ENCODE measurements around the gene ATXN1.

ATXN1 gene

GRCh38 chr6:16749516-16750485 lies 11.5 kb downstream of the ATXN1 start:
- DNase-seq (ENCODE audit: low read depth) = no peak

GRCh38 chr6:16748025-16748319 lies 13.3 kb downstream of the ATXN1 start:
- H3K4me3 ChIP-seq (ENCODE audit: low read depth, low read length) = no peak overlapping the region
- no peak for DNase-seq (ENCODE audit: low read depth)

More at GRCh38 chr6:16749516-16750485, 11.5 kb downstream of the ATXN1 start:
- H3K4me3 ChIP-seq (ENCODE audit: low read depth, low read length) = no peak overlapping the region

- H3K4me3 ChIP-seq (ENCODE audit: low read depth, low read length) = no peak overlapping the region
Measured at GRCh38 chr6:16747232-16748024, 13.8 kb downstream of the ATXN1 start.

GRCh38 chr6:16746812-16747211 lies 14.4 kb downstream of the ATXN1 start:
- DNase-seq (ENCODE audit: low read depth) = no peak
- no peak overlapping the region for H3K4me3 ChIP-seq (ENCODE audit: low read depth, low read length)

More at GRCh38 chr6:16747232-16748024, 13.8 kb downstream of the ATXN1 start:
- DNase-seq (ENCODE audit: low read depth) = no peak

- H3K4me3 ChIP-seq (ENCODE audit: low read depth, low read length) = no peak overlapping the region
- no peak for DNase-seq (ENCODE audit: low read depth)
Measured at GRCh38 chr6:16746401-16746800, 14.9 kb downstream of the ATXN1 start.

- H3K4me3 ChIP-seq (ENCODE audit: low read depth, low read length) = no peak overlapping the region
- DNase-seq (ENCODE audit: low read depth) = no peak
Measured at GRCh38 chr6:16743664-16744210, 17.5 kb downstream of the ATXN1 start.

- DNase-seq (ENCODE audit: low read depth) = no peak
- no peak overlapping the region for H3K4me3 ChIP-seq (ENCODE audit: low read depth, low read length)
Measured at GRCh38 chr6:16742116-16742515, 19.1 kb downstream of the ATXN1 start.

- peak; percentile 88 for DNase-seq (ENCODE audit: low read depth)
- no peak overlapping the region for H3K4me3 ChIP-seq (ENCODE audit: low read depth, low read length)
Measured at GRCh38 chr6:16741112-16742016, 19.9 kb downstream of the ATXN1 start.

GRCh38 chr6:16740097-16740496 lies 21.2 kb downstream of the ATXN1 start:
- H3K4me3 ChIP-seq (ENCODE audit: low read depth, low read length) = no peak overlapping the region
- no peak for DNase-seq (ENCODE audit: low read depth)

- H3K4me3 ChIP-seq (ENCODE audit: low read depth, low read length) = no peak overlapping the region
- no peak for DNase-seq (ENCODE audit: low read depth)
Measured at GRCh38 chr6:16739329-16739801, 21.9 kb downstream of the ATXN1 start.

GRCh38 chr6:16737925-16738324 lies 23.3 kb downstream of the ATXN1 start:
- DNase-seq (ENCODE audit: low read depth) = no peak
- H3K4me3 ChIP-seq (ENCODE audit: low read depth, low read length) = no peak overlapping the region

- no peak overlapping the region for H3K4me3 ChIP-seq (ENCODE audit: low read depth, low read length)
- DNase-seq (ENCODE audit: low read depth) = no peak
Measured at GRCh38 chr6:16736856-16737775, 24.1 kb downstream of the ATXN1 start.

GRCh38 chr6:16735014-16735413 lies 26.2 kb downstream of the ATXN1 start:
- H3K4me3 ChIP-seq (ENCODE audit: low read depth, low read length) = no peak overlapping the region
- DNase-seq (ENCODE audit: low read depth) = no peak

GRCh38 chr6:16733085-16733484 lies 28.2 kb downstream of the ATXN1 start:
- no peak for DNase-seq (ENCODE audit: low read depth)
- H3K4me3 ChIP-seq (ENCODE audit: low read depth, low read length) = no peak overlapping the region

GRCh38 chr6:16731478-16732051 lies 29.7 kb downstream of the ATXN1 start:
- DNase-seq (ENCODE audit: low read depth) = no peak
- no peak overlapping the region for H3K4me3 ChIP-seq (ENCODE audit: low read depth, low read length)

- no peak for DNase-seq (ENCODE audit: low read depth)
- H3K4me3 ChIP-seq (ENCODE audit: low read depth, low read length) = no peak overlapping the region
Measured at GRCh38 chr6:16730738-16731477, 30.4 kb downstream of the ATXN1 start.

GRCh38 chr6:16729744-16730143 lies 31.5 kb downstream of the ATXN1 start:
- no peak for DNase-seq (ENCODE audit: low read depth)

More at GRCh38 chr6:16729744-16730143, 31.5 kb downstream of the ATXN1 start:
- H3K4me3 ChIP-seq (ENCODE audit: low read depth, low read length) = no peak overlapping the region
